Activated gamma-delta T cell treated with Interleukin-2 at 50 U/mL for 16 hours (primary cell): ENCODE measurements around the gene MICAL3.

ENCODE experiments used
- DNase-seq: peaks from one replicate; pipeline ENCODE4 v3.0.0-alpha.2; 2020

Gene MICAL3

DNA sequence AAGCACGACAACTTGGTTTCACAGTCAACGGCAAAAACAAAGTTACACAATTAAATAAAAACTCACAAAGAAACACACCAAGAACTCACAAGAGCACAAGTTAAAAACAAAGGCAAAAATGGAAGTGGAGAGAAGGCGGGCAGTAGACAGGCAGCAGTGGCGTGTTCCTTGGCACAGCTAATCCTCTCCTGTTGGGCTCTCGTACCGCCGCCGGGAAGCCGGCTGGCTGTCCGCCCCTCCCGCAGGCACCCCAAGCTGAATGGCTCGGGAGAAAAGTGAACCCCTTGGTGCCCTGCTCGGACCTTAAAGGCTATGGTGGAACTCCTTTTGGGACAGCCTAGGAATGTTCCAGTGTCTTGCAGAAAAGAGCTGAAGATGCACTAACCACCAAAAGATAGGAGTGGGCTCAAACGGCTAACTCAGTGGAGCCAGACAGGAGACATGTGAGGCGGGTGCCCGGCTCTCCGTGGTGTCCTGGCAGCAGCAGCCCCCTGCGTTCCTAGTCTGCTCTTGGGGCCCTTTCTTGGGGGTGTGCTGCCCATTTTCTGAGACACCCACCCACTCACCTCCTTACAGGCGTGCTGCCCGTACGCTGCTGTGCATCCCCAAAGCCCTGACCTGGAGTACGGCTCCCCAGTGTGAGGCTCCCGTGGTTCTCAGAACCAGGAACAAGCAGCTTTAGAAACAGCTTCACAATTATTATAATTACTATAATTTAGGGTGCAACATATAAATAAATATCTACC is 164.0 kb downstream of the MICAL3 start:
- DNase-seq, result no peak

- no peak for DNase-seq
Observed at GRCh38 chr22:17858033-17858432, 166.3 kb downstream of the MICAL3 start.

GRCh38 chr22:17855572-17856290 is 168.6 kb downstream of the MICAL3 start:
- no peak for DNase-seq

DNA sequence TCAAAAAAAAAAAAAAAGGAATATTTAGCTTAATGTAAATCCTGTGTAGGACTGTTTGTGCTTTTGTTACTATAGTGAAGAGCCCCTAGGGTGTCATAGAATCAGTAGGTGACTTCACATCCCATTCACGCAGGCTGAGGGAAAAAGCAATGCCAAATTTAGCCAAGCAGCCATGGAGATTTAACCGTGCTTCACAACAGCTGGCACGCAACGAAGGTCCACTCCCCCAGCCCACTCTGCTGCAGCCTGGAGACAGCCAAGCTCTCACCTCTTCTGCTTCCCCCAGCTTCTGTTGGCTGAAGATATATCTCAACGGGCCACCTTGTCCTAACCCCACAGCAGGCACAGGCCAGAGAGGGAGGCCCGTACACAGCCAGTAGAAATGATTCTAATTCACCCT is 171.3 kb downstream of the MICAL3 start:
- DNase-seq, result no peak

DNA sequence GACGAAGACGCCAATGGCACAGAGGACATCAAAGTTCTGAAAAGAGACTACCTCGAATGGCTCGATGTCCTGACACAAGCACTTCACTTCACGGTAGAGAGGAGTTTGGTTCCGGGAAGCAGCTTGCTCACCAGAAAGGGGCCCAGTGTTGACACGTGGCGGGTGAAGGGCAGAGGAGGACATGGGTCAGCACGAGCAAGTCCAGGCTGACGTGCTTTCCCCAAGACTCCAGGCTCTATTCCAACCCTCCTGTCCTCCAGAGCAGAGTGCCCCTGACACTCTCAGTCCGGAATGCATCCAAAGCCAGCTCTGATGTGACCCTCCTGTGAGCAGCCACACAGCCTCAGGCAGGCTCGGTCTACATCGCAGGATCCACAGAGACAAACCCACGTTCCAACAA is 172.6 kb downstream of the MICAL3 start:
- DNase-seq, result no peak

DNA sequence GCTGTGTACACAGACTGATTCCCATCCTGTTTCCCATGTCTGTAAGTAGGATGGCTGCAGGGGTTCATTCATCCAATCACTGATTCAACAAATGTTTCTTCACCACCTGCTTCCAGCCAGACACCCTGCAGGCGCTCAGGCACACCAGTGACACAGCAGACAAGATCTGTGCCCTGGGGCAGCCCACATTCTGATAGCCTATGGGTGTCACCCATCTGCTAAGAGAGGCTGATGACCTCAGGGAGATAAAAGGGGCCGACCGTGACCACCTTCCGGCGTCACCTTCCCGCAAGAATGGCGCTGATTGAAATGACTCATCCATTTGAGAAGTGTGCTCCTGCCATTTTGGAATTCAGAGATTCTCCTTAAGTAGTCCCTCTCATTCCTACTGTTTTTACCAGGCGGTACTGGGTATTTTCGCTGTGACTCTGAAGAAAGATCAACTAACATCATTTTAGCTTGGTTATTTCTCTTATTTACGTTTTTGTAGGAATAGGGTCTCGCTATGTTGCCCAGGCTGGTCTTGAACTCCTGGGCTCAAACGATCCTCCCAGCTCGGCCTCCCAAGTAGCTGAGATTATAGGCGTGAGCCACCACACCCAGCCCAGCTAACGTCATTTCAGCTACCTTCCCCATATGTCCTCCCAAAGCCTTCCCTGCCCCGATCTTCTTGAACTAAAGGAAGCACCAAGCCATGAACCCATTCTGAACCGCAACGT is 176.8 kb downstream of the MICAL3 start:
- DNase-seq, result no peak

GRCh38 chr22:17846326-17846992 is 177.9 kb downstream of the MICAL3 start:
- DNase-seq, result no peak

DNA sequence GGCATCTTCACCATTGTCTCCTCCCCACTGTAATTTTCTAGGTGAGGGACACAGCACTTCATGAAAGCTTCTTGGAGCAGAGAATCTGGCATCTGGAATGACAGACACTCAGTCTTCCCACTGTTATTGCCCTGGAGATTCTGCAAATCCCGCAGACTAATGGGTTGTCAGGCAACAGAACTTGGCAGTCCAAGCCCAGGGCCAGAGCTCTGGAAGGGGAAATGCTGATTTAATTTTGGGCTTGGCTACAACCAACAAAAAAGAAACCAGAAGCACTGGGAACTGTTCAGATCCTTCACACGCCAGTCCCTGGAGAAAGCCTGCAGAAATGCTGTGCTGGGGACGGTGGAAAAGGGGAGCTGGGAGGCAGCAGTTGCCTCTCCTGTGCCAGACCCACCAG is 178.6 kb downstream of the MICAL3 start:
- no peak for DNase-seq

DNA sequence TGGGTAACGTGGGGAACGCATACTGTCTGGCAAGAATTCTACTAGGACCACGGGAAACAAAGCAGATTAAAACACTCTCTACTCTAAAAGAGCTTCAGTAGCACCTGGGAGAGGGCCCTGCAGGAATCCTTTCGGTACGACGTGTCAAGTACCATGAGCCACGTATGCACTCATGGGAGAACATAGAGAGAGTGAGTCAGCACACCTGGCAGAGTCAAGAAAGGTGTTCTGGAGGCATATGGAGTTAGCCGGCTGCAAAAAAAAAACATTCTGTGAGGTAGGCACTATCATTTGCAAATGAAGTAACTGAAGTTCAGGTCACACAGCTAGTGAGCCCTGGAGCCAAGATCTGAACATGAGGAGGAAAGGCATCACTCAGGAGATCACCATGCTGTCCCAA is 179.0 kb downstream of the MICAL3 start:
- DNase-seq, result no peak

DNA sequence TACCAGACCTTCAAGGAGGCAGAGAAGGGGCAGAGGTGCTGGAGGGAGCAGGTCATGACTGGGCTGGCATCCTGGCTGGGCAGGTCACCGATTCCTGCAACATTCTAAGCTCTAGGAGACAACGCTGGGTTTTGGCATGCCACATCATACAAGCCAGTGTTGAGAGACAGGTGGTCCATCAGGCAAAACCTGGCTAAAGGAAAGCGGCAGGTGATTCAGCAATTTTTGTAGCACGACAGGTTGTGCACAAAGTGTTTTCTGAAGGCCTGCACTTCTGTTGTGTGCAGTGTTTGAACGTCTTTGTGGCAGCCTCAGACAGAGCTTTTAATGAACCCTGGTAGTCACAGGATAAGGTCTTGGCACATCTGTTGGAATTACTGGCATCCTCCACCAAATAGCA is 180.2 kb downstream of the MICAL3 start:
- DNase-seq, result no peak

DNA sequence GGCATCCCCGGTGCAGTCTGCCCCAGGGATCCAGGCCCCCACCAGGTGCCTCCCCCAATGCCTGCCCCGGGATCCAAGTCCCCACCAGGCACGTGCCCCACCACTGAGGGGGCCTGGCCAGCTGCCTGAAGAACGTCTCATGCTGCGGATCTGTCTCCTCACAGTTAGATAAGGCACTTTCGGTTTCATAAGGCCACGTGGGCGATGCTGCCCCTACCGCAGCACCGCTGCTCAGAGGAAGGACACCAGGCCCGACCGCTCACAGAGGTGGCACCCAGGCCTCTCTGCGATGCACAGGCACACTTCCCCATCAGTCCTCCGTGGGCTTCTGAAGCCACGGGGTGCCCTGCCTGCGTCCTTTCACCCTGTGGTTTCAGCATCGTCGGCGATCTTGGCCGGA is 182.0 kb downstream of the MICAL3 start:
- peak; percentile 24 for DNase-seq

GRCh38 chr22:17841836-17842235 is 182.5 kb downstream of the MICAL3 start:
- no peak for DNase-seq

- DNase-seq, result no peak
Observed at GRCh38 chr22:17838180-17838865, 186.0 kb downstream of the MICAL3 start.

GRCh38 chr22:17836992-17837742 is 187.2 kb downstream of the MICAL3 start:
- DNase-seq, result no peak

DNA sequence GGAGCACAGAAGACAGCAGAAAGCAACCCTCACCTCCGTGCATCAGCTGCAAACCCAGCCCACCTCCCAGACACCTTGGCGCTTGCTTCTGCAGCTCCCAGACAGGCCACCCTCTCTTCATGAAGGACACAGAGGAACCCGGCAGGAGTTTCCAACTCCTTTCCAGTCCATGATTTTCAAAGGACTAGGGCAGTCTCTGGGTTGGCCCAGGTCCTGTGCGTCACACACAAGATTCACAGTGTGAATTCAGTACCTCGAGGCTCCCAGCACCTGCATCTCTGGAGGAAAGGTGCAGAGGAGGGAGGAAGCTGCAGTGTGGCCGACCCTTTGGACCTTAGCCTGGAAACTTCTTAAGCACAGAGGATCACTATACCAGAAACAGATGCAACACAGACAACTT is 189.1 kb downstream of the MICAL3 start:
- DNase-seq, result no peak

- DNase-seq, result no peak
Observed at GRCh38 chr22:17833489-17833888, 190.9 kb downstream of the MICAL3 start.

- no peak for DNase-seq
Observed at GRCh38 chr22:17832665-17833064, 191.7 kb downstream of the MICAL3 start.

DNA sequence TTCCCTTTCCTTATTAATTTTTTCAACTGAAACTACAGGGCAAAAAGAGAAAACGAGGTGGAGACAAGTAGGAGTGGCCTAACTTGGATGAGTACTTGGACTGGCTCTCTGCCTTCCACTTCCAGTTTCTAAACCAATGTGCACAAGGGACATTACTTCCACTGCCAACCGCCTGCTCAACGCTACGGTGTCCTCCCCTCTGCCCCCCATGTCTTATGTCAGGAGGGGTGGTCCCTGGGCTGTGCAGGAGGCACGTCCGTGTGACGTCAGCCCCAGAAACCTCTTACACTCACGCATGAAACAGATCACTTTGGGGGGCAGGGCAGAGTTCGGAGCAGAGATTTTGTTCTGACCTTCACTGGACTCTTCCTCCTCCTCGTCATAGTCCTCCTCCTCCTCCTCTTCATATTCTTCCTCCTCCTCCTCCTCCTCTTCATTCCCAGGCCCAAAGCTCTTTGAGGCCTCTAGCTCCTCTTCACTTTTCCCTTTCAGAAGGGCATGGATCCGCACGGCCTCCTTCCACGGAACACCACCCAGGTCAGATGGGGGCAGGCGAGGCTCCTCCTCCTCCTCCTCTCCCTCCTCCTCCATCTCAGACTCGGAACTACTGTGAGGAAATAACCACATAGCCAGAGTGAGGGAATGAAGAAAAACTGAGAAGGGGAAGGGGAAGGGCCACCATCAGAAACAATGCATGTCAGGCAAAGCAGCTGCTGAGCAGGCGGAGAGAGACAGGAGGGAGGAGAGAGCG is 192.7 kb downstream of the MICAL3 start:
- DNase-seq, result no peak

- DNase-seq, result peak; percentile 80
Observed at GRCh38 chr22:17830043-17830961, 194.1 kb downstream of the MICAL3 start.

GRCh38 chr22:17829695-17830042 is 194.7 kb downstream of the MICAL3 start:
- DNase-seq, result no peak
